ENCODE measurements around the gene IAH1. TPM values are rescaled to one million over a fixed set of nuclear protein-coding genes. Genes with fewer than 3 reads are reported as not detected.

Gene IAH1
- total RNA-seq, 2 donors from 2014 or later = 45.9 to 71.0 TPM

DNA sequence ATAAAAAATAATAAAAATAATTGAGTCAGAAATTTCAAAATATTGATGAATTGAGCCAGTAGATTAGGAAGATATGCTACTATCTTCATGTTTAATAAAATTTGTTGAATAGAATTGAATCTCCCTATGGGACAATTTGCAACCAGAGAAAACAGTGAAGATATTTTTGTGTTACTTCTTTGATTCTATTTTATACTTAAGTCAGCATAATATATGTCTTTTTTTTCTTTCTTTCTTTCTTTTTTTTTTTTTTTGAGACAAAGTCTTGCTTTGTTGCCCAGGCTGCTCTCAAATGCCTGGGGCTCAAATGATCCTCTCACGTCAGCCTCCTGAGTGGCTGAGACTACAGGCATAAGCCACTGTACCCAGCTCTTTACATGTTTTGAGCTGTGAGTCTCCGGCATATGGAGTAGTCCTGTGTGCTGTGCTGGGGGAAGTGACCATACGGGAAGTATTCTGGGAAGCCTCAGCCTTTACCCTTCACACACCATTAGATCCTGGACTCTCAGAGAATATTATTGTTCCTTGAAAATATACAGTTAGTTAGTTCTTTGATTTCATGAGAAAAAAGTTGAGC, 13.8 kb upstream of the IAH1 start:
- Histone ChIP-seq H3K9me3 (no peaks in the 10 kb centered on the region), H3K36me3 (peaks cover 11% of the 10 kb centered on the region), H3K4me3 (no peak overlapping the region), H3K27ac (no peak overlapping the region), H3K4me1 (no peaks in the 10 kb centered on the region), H3K27me3 (no peaks in the 10 kb centered on the region)
- no peak for DNase-seq (ENCODE audit: low spot score)
- TF ChIP-seq, protein P1, sequence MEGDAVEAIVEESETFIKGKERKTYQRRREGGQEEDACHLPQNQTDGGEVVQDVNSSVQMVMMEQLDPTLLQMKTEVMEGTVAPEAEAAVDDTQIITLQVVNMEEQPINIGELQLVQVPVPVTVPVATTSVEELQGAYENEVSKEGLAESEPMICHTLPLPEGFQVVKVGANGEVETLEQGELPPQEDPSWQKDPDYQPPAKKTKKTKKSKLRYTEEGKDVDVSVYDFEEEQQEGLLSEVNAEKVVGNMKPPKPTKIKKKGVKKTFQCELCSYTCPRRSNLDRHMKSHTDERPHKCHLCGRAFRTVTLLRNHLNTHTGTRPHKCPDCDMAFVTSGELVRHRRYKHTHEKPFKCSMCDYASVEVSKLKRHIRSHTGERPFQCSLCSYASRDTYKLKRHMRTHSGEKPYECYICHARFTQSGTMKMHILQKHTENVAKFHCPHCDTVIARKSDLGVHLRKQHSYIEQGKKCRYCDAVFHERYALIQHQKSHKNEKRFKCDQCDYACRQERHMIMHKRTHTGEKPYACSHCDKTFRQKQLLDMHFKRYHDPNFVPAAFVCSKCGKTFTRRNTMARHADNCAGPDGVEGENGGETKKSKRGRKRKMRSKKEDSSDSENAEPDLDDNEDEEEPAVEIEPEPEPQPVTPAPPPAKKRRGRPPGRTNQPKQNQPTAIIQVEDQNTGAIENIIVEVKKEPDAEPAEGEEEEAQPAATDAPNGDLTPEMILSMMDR (IDR thresholded peaks at IDR 0.05) = no peak

DNA sequence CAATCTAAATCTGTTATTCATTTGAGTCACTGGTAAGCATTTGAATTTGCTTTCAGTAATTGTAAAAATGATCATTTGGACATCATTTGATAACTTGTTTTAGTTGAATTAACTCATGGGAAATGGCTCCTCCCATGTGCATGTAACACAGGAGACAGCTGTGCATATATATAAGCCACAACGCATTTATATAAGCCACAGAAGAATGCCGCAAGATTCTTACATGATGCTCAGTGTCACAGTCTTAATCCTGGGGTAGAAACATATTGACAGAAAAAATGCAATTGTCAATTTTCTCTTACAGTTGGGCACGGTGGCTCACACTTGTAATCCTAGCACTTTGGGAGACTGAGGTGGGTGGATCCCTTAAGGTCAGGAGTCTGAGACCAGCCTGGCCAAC, 13.3 kb upstream of the IAH1 start:
- no peak overlapping the region for H3K4me3 ChIP-seq
- TF ChIP-seq, protein P1 (IDR thresholded peaks at IDR 0.05) = no peak
- peaks cover 6% of the 10 kb centered on the region for H3K36me3 ChIP-seq

DNA sequence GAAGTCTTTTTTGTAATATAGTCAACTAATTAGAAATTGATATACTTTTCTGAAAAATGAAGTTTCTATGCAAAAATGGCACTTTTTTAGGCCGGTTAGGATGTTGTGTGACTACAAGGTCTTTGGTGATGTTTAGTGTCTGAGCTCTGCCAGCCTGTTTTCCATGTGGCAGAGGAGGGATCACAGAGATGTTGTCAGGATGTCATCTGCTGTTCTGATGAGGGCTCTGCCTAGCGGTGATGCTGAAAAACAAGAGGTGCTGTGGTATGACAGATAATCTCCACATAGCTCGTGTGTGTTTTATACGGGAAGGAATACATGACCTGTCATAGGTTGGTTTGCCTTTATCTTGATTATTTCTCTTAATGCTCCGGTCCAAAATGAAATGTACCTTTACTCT, 12.0 kb upstream of the IAH1 start:
- Histone ChIP-seq H3K27me3 (no peaks in the 10 kb centered on the region), H3K36me3 (no peaks in the 10 kb centered on the region), H3K27ac (no peak overlapping the region), H3K4me1 (no peaks in the 10 kb centered on the region), H3K9me3 (no peaks in the 10 kb centered on the region), H3K4me3 (no peak overlapping the region)
- TF ChIP-seq, protein P1 (IDR thresholded peaks at IDR 0.05) = no peak
- DNase-seq (ENCODE audit: low spot score) = no peak

More for the DNA sequence above, 13.3 kb upstream of the IAH1 start:
- Histone ChIP-seq H3K4me1 (no peaks in the 10 kb centered on the region), H3K9me3 (no peaks in the 10 kb centered on the region), H3K27ac (no peak overlapping the region), H3K27me3 (no peaks in the 10 kb centered on the region)
- no peak for DNase-seq (ENCODE audit: low spot score)

DNA sequence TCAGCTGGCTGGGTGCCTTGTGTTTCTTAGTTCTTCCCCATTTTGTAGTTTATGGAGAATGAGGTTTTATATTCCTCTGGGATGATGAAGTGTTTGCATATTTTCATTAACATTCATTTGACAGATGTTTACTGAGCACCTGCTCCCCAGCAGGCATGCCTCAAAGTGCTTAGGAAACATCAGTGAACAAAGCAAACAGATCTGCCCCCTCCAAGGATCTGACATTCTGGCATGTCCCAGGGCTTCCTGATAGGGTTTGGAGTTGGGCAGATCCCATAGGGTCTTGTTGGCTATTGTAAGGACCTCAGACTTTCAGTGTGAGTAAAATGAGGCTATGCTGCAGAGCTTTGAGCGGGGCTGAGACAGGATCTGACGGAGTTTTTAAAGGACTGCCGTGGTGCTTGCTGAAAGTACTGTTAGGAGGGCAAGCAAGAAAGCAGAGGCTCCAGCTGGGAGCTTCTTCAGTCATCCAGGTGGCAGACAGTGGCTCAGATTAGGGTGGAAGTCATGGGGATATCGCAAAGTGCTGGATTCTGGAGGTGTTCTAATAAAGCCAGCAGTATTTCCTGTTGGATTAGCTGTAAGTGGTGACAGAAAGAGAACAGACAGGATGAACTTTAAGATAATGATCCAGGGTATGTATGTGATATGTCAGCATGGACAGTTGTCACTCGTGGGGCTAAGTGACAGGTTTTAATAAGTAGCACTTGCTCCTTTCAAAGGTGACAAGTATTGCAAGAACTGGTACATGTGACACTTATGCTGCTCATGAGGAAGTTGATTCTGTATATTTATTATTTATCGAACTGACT, 11.3 kb upstream of the IAH1 start:
- Histone ChIP-seq H3K36me3 (peaks cover 5% of the 10 kb centered on the region), H3K9me3 (no peaks in the 10 kb centered on the region), H3K27me3 (no peaks in the 10 kb centered on the region), H3K4me1 (no peaks in the 10 kb centered on the region), H3K27ac (no peak overlapping the region), H3K4me3 (no peak overlapping the region)
- DNase-seq (ENCODE audit: low spot score) = no peak
- TF ChIP-seq, protein P1 (IDR thresholded peaks at IDR 0.05) = no peak

DNA sequence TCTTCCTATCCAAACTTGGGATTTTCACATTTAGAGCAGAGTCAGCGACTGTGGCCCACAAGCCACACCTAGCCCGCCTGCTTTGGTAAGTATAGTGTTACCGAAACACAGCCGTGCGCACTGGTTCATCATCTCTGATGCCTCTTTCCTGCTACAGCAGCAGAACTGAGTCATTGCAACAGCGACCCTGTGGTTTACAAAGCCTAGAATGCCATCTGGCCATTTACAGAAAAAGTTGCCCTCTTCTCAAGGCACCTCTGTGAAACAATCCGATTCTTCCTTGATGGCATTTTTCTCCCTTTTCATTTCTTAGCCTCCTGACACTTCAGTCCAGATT, 10.7 kb upstream of the IAH1 start:
- peaks cover 5% of the 10 kb centered on the region for H3K36me3 ChIP-seq
- DNase-seq (ENCODE audit: low spot score) = no peak
- H3K4me1 ChIP-seq = no peaks in the 10 kb centered on the region
- TF ChIP-seq, protein P1 (IDR thresholded peaks at IDR 0.05) = no peak
- H3K4me3 ChIP-seq = no peak overlapping the region
- no peaks in the 10 kb centered on the region for H3K9me3 ChIP-seq
- no peaks in the 10 kb centered on the region for H3K27me3 ChIP-seq
- H3K27ac ChIP-seq = no peak overlapping the region
